Measurements from ENCODE around the gene TMEM171.

DNA sequence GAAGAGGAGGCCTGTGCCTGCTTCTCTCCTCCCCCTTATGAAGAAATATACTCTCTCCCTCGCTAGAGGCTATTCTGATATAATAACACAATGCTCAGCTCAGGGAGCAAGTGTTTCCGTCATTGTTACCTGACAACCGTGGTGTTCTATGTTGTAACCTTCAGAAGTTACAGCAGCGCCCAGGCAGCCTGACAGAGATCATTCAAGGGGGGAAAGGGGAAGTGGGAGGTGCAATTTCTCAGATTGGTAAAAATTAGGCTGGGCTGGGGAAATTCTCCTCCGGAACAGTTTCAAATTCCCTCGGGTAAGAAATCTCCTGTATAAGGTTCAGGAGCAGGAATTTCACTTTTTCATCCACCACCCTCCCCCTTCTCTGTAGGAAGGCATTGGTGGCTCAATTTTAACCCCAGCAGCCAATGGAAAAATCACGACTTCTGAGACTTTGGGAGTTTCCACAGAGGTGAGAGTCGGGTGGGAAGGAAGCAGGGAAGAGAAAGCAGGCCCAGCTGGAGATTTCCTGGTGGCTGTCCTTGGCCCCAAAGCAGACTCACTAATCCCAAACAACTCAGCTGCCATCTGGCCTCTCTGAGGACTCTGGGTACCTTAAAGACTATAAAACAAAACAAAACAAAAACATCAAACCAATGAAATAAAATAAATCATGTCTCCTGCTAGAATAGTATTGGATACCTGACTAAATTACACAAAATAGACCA is 53.9 kb downstream of the TMEM171 start:
- TF ChIP-seq, protein P1, sequence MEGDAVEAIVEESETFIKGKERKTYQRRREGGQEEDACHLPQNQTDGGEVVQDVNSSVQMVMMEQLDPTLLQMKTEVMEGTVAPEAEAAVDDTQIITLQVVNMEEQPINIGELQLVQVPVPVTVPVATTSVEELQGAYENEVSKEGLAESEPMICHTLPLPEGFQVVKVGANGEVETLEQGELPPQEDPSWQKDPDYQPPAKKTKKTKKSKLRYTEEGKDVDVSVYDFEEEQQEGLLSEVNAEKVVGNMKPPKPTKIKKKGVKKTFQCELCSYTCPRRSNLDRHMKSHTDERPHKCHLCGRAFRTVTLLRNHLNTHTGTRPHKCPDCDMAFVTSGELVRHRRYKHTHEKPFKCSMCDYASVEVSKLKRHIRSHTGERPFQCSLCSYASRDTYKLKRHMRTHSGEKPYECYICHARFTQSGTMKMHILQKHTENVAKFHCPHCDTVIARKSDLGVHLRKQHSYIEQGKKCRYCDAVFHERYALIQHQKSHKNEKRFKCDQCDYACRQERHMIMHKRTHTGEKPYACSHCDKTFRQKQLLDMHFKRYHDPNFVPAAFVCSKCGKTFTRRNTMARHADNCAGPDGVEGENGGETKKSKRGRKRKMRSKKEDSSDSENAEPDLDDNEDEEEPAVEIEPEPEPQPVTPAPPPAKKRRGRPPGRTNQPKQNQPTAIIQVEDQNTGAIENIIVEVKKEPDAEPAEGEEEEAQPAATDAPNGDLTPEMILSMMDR (IDR thresholded peaks at IDR 0.05), result no peak
- TF ChIP-seq POLR2A (IDR thresholded peaks at IDR 0.05), result no peak

Measured in esophagus squamous epithelium (tissue), 4 donors.